ENCODE results near the gene MSL3.

MSL3 gene

GRCh38 chrX:11766487-11766886 is 8.4 kb downstream of the MSL3 start:
- in situ Hi-C loops (cut with MboI; ENCODE audit: low sequenced_read_pairs) = loop anchor here (25.0 kb wide), 1 partner anchor 1579 kb away; no protein-coding TSS in a partner anchor
- Histone ChIP-seq H3K36me3 (replicated peaks) (peaks cover 62% of the 10 kb centered on the region), H3K4me1 (no peaks in the 10 kb centered on the region), H3K9me3 (no peaks in the 10 kb centered on the region), H3K4me3 (no peak overlapping the region), H3K27me3 (ENCODE audit: low read depth) (no peaks in the 10 kb centered on the region)
- DNase-seq (ENCODE audit: low spot score in 2 of 2) = no peak

GRCh38 chrX:11768039-11768438 is 10.0 kb downstream of the MSL3 start:
- H3K4me3 ChIP-seq = no peak overlapping the region
- H3K9me3 ChIP-seq = no peaks in the 10 kb centered on the region
- H3K27me3 ChIP-seq (ENCODE audit: low read depth) = no peaks in the 10 kb centered on the region
- H3K36me3 ChIP-seq (replicated peaks) = peaks cover 49% of the 10 kb centered on the region
- H3K4me1 ChIP-seq = no peaks in the 10 kb centered on the region
- DNase-seq (ENCODE audit: low spot score in 2 of 2) = no peak
- in situ Hi-C loops (cut with MboI; ENCODE audit: low sequenced_read_pairs) = loop anchor here (25.0 kb wide), 1 partner anchor 1581 kb away; no protein-coding TSS in a partner anchor

GRCh38 chrX:11770320-11770719 is 12.3 kb downstream of the MSL3 start:
- in situ Hi-C loops (cut with MboI; ENCODE audit: low sequenced_read_pairs) = loop anchor here (5.0 to 25.0 kb wide), 4 partner anchors 238 to 1583 kb away; no protein-coding TSS in a partner anchor
- no peaks in the 10 kb centered on the region for H3K27me3 ChIP-seq (ENCODE audit: low read depth)
- H3K36me3 ChIP-seq (replicated peaks) = peaks cover 29% of the 10 kb centered on the region
- H3K9me3 ChIP-seq = no peaks in the 10 kb centered on the region
- H3K4me3 ChIP-seq = no peak overlapping the region
- no peaks in the 10 kb centered on the region for H3K4me1 ChIP-seq
- DNase-seq (ENCODE audit: low spot score in 2 of 2) = peak; percentile 62 to 76

- H3K4me1 ChIP-seq = no peaks in the 10 kb centered on the region
- in situ Hi-C loops (cut with MboI; ENCODE audit: low sequenced_read_pairs) = loop anchor here (10.0 kb wide), 2 partner anchors 393 to 643 kb away; no protein-coding TSS in a partner anchor
- no peaks in the 10 kb centered on the region for H3K27me3 ChIP-seq (ENCODE audit: low read depth)
These were observed 20.2 kb downstream of the MSL3 start for GRCh38 chrX:11778230-11778629.

GRCh38 chrX:11781133-11781532 is 23.1 kb downstream of the MSL3 start:
- Histone ChIP-seq H3K4me1 (no peaks in the 10 kb centered on the region), H3K4me3 (no peak overlapping the region), H3K27me3 (ENCODE audit: low read depth) (no peaks in the 10 kb centered on the region), H3K9me3 (no peaks in the 10 kb centered on the region), H3K36me3 (replicated peaks) (no peaks in the 10 kb centered on the region)
- in situ Hi-C loops (cut with MboI; ENCODE audit: low sequenced_read_pairs) = no loop called here
- DNase-seq (ENCODE audit: low spot score in 2 of 2) = no peak

More at GRCh38 chrX:11778230-11778629, 20.2 kb downstream of the MSL3 start:
- DNase-seq (ENCODE audit: low spot score in 2 of 2) = no peak
- Histone ChIP-seq H3K4me3 (no peak overlapping the region), H3K36me3 (replicated peaks) (no peaks in the 10 kb centered on the region; the same call in 1 of the 2 replicates), H3K9me3 (no peaks in the 10 kb centered on the region)

- no peaks in the 10 kb centered on the region for H3K27me3 ChIP-seq (ENCODE audit: low read depth)
- no peaks in the 10 kb centered on the region for H3K9me3 ChIP-seq
- no peak overlapping the region for H3K4me3 ChIP-seq
- no peak for DNase-seq (ENCODE audit: low spot score in 2 of 2)
- in situ Hi-C loops (cut with MboI; ENCODE audit: low sequenced_read_pairs) = no loop called here
- no peaks in the 10 kb centered on the region for H3K36me3 ChIP-seq (replicated peaks)
- no peaks in the 10 kb centered on the region for H3K4me1 ChIP-seq
These were observed 23.8 kb downstream of the MSL3 start for GRCh38 chrX:11781734-11782370.

GRCh38 chrX:11784543-11784942 is 26.5 kb downstream of the MSL3 start:
- no peak overlapping the region for H3K4me3 ChIP-seq
- H3K4me1 ChIP-seq = no peaks in the 10 kb centered on the region
- no peaks in the 10 kb centered on the region for H3K36me3 ChIP-seq (replicated peaks)
- no peak for DNase-seq (ENCODE audit: low spot score in 2 of 2)
- no peaks in the 10 kb centered on the region for H3K27me3 ChIP-seq (ENCODE audit: low read depth)
- in situ Hi-C loops (cut with MboI; ENCODE audit: low sequenced_read_pairs) = no loop called here
- no peaks in the 10 kb centered on the region for H3K9me3 ChIP-seq

GRCh38 chrX:11786862-11787261 is 28.8 kb downstream of the MSL3 start:
- DNase-seq (ENCODE audit: low spot score in 2 of 2) = no peak
- in situ Hi-C loops (cut with MboI; ENCODE audit: low sequenced_read_pairs) = no loop called here
- H3K9me3 ChIP-seq = no peaks in the 10 kb centered on the region
- H3K4me3 ChIP-seq = no peak overlapping the region
- H3K4me1 ChIP-seq = no peaks in the 10 kb centered on the region
- no peaks in the 10 kb centered on the region for H3K36me3 ChIP-seq (replicated peaks)
- H3K27me3 ChIP-seq (ENCODE audit: low read depth) = no peaks in the 10 kb centered on the region

- H3K9me3 ChIP-seq = no peaks in the 10 kb centered on the region
- H3K36me3 ChIP-seq (replicated peaks) = no peaks in the 10 kb centered on the region
- H3K27me3 ChIP-seq (ENCODE audit: low read depth) = no peaks in the 10 kb centered on the region
- in situ Hi-C loops (cut with MboI; ENCODE audit: low sequenced_read_pairs) = no loop called here
- DNase-seq (ENCODE audit: low spot score in 2 of 2) = peak; percentile 72 to 92
- no peak overlapping the region; the same call in 1 of the 2 replicates for H3K4me3 ChIP-seq
- no peaks in the 10 kb centered on the region for H3K4me1 ChIP-seq
These were observed 29.5 kb downstream of the MSL3 start for GRCh38 chrX:11787564-11787963.

- H3K27me3 ChIP-seq (ENCODE audit: low read depth) = no peaks in the 10 kb centered on the region
- H3K36me3 ChIP-seq (replicated peaks) = no peaks in the 10 kb centered on the region
- no peaks in the 10 kb centered on the region for H3K4me1 ChIP-seq
- no peaks in the 10 kb centered on the region for H3K9me3 ChIP-seq
- H3K4me3 ChIP-seq = no peak overlapping the region
- no peak for DNase-seq (ENCODE audit: low spot score in 2 of 2)
- in situ Hi-C loops (cut with MboI; ENCODE audit: low sequenced_read_pairs) = no loop called here
These were observed 31.8 kb downstream of the MSL3 start for GRCh38 chrX:11789809-11790208.

- in situ Hi-C loops (cut with MboI; ENCODE audit: low sequenced_read_pairs) = no loop called here
- no peak overlapping the region for H3K4me3 ChIP-seq
- H3K27me3 ChIP-seq (ENCODE audit: low read depth) = no peaks in the 10 kb centered on the region
- no peaks in the 10 kb centered on the region for H3K4me1 ChIP-seq
- DNase-seq (ENCODE audit: low spot score in 2 of 2) = no peak
- no peaks in the 10 kb centered on the region for H3K36me3 ChIP-seq (replicated peaks)
- no peaks in the 10 kb centered on the region for H3K9me3 ChIP-seq
These were observed 33.1 kb downstream of the MSL3 start for GRCh38 chrX:11791090-11791489.

- Histone ChIP-seq H3K27me3 (ENCODE audit: low read depth) (no peaks in the 10 kb centered on the region), H3K36me3 (replicated peaks) (no peaks in the 10 kb centered on the region), H3K4me3 (no peak overlapping the region), H3K4me1 (no peaks in the 10 kb centered on the region), H3K9me3 (no peaks in the 10 kb centered on the region)
- no peak for DNase-seq (ENCODE audit: low spot score in 2 of 2)
- in situ Hi-C loops (cut with MboI; ENCODE audit: low sequenced_read_pairs) = no loop called here
These were observed 33.5 kb downstream of the MSL3 start for GRCh38 chrX:11791537-11791936.

GRCh38 chrX:11792461-11793421 is 34.7 kb downstream of the MSL3 start:
- Histone ChIP-seq H3K4me1 (no peaks in the 10 kb centered on the region), H3K27me3 (ENCODE audit: low read depth) (no peaks in the 10 kb centered on the region), H3K36me3 (replicated peaks) (no peaks in the 10 kb centered on the region), H3K4me3 (no peak overlapping the region), H3K9me3 (no peaks in the 10 kb centered on the region)
- in situ Hi-C loops (cut with MboI; ENCODE audit: low sequenced_read_pairs) = no loop called here
- no peak for DNase-seq (ENCODE audit: low spot score in 2 of 2)

GRCh38 chrX:11793734-11794133 is 35.7 kb downstream of the MSL3 start:
- Histone ChIP-seq H3K27me3 (ENCODE audit: low read depth) (no peaks in the 10 kb centered on the region), H3K4me1 (no peaks in the 10 kb centered on the region), H3K36me3 (replicated peaks) (no peaks in the 10 kb centered on the region), H3K4me3 (no peak overlapping the region), H3K9me3 (no peaks in the 10 kb centered on the region)
- DNase-seq (ENCODE audit: low spot score in 2 of 2) = no peak
- in situ Hi-C loops (cut with MboI; ENCODE audit: low sequenced_read_pairs) = no loop called here
